OCI-LY3 (cell line): ENCODE results near the gene RNF113B.
A peak's percentile ranks its signal among the peaks of the same experiment; 100 is the strongest.

ENCODE experiments used
- H2AFZ ChIP-seq: fragments of 200-600, 300-600 bp; shearing (Covaris generic); 2 replicates; pipeline ENCODE4 v1.6.0; 2014; ENCODE audit warnings: antibody characterized with exemption, low read depth, low read length
- H3K27ac ChIP-seq: fragments of 200-600, 300-600 bp; sonication (generic); 2 replicates; pipeline ENCODE4 v1.5.1; 2014; ENCODE audit warnings: mild to moderate bottlenecking, low read length, moderate library complexity, mixed read lengths
- H3K27me3 ChIP-seq: fragments of 200-600, 300-600 bp; sonication (generic); 2 replicates; pipeline ENCODE4 v1.6.1; 2014; ENCODE audit warnings: low read depth, low read length, mixed read lengths
- H3K36me3 ChIP-seq: fragments of 200-600, 300-600 bp; sonication (generic); replicated peaks from 2 replicates; pipeline ENCODE3; 2014; ENCODE audit warnings: low read depth, low read length, mixed read lengths
- H3K4me1 ChIP-seq: fragments of 300-600, 200-600 bp; sonication (generic); 2 replicates; pipeline ENCODE4 v1.6.1; 2014; ENCODE audit warnings: low read length, mixed read lengths
- H3K4me2 ChIP-seq: fragments of 200-600, 300-600 bp; sonication (generic); 2 replicates; pipeline ENCODE4 v1.6.1; 2014; ENCODE audit warnings: low read length, mixed read lengths
- H3K4me3 ChIP-seq: fragments of 300-600, 200-600 bp; sonication (generic); 2 replicates; pipeline ENCODE4 v1.5.1; 2014; ENCODE audit warnings: antibody characterized with exemption, mild to moderate bottlenecking, low read length, moderate library complexity
- H3K79me2 ChIP-seq: fragments of 300-600, 200-600 bp; shearing (Covaris generic); 2 replicates; pipeline ENCODE4 v1.6.1; 2014; ENCODE audit warnings: mild to moderate bottlenecking, low read length, mixed read lengths
- H3K9ac ChIP-seq: fragments of 300-600, 200-600 bp; shearing (Covaris generic); 2 replicates; pipeline ENCODE4 v1.6.0; 2014; ENCODE audit warnings: mild to moderate bottlenecking, low read length, moderate library complexity
- H3K9me3 ChIP-seq: fragments of 200-600, 300-600 bp; shearing (Covaris generic); 2 replicates; pipeline ENCODE4 v1.6.1; 2014; ENCODE audit warnings: low read length, mixed read lengths; ENCODE audit not compliant: insufficient read depth
- H4K20me1 ChIP-seq: fragments of 200-600, 300-600 bp; sonication (generic); 2 replicates; pipeline ENCODE4 v1.6.1; 2016; ENCODE audit warnings: low read length, mixed read lengths; ENCODE audit not compliant: insufficient read depth
- EZH2phosphoT487 ChIP-seq: fragments of 200-600 bp; shearing (Covaris generic); IDR thresholded peaks from 2 replicates; pipeline ENCODE4 v1.6.1; 2018; ENCODE audit warnings: antibody characterized with exemption, mixed run types, low read depth
- TF ChIP-seq, protein P1 (sequence below): fragments of 200-600, 300-600 bp; sonication (generic); IDR thresholded peaks from 2 replicates; pipeline ENCODE4 v1.5.1; 2014; ENCODE audit warnings: antibody characterized with exemption, low read length, low read depth

The RNF113B gene

DNA sequence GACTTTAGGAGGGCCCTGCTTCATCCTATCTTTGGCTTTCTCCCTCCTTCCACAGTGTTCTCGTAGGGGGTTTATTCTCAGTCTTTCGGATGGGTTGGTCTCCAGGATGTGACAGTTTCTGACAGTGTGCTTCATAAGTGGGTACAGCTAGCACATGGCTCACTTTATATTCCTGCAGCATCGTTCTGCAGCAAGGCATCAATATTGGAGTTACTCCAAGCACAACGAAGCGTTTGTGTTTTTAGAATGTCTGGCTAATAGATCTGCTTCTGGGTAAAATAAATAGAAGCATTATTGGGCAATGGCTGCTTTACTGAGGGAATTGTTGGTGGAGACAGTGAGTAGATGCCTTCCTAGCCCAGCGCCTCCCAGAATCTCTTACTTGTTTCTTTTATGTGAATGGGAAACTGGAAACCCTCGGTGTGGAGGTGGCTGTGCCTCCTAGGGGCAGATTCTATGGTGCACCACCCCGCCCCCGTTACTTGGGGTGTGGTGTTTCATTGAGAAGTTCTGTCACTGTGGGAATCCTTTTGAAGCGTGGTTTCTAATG, 32.2 kb downstream of the RNF113B start:
- Histone ChIP-seq H3K9ac (no peak overlapping the region), H3K4me3 (no peak overlapping the region; the same call in 1 of the 2 replicates)

GRCh38 chr13:98144027-98144741, 32.9 kb downstream of the RNF113B start:
- no peaks in the 10 kb centered on the region for H3K36me3 ChIP-seq
- H3K4me1 ChIP-seq, result peaks cover 19% of the 10 kb centered on the region
- no peak overlapping the region for H3K27ac ChIP-seq
- H4K20me1 ChIP-seq, result no peaks in the 10 kb centered on the region
- no peak overlapping the region for H2AFZ ChIP-seq
- H3K4me3 ChIP-seq, result peak overlapping the region; percentile 94
- TF ChIP-seq, protein P1, sequence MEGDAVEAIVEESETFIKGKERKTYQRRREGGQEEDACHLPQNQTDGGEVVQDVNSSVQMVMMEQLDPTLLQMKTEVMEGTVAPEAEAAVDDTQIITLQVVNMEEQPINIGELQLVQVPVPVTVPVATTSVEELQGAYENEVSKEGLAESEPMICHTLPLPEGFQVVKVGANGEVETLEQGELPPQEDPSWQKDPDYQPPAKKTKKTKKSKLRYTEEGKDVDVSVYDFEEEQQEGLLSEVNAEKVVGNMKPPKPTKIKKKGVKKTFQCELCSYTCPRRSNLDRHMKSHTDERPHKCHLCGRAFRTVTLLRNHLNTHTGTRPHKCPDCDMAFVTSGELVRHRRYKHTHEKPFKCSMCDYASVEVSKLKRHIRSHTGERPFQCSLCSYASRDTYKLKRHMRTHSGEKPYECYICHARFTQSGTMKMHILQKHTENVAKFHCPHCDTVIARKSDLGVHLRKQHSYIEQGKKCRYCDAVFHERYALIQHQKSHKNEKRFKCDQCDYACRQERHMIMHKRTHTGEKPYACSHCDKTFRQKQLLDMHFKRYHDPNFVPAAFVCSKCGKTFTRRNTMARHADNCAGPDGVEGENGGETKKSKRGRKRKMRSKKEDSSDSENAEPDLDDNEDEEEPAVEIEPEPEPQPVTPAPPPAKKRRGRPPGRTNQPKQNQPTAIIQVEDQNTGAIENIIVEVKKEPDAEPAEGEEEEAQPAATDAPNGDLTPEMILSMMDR, result no peak
- no peak for TF ChIP-seq EZH2phosphoT487
- peak overlapping the region; percentile 52 for H3K9ac ChIP-seq
- peak overlapping the region; percentile 62 for H3K4me2 ChIP-seq
- no peaks in the 10 kb centered on the region for H3K9me3 ChIP-seq
- no peaks in the 10 kb centered on the region for H3K79me2 ChIP-seq
- H3K27me3 ChIP-seq, result peaks cover 44% of the 10 kb centered on the region

More for the DNA sequence above, 32.2 kb downstream of the RNF113B start:
- peak overlapping the region; percentile 62 for H3K4me2 ChIP-seq
- no peak for TF ChIP-seq EZH2phosphoT487
- TF ChIP-seq, protein P1, result no peak
- no peaks in the 10 kb centered on the region for H4K20me1 ChIP-seq
- no peaks in the 10 kb centered on the region for H3K79me2 ChIP-seq
- H3K4me1 ChIP-seq, result peaks cover 19% of the 10 kb centered on the region
- peaks cover 37% of the 10 kb centered on the region for H3K27me3 ChIP-seq
- no peaks in the 10 kb centered on the region for H3K36me3 ChIP-seq
- H3K27ac ChIP-seq, result no peak overlapping the region
- no peak overlapping the region for H2AFZ ChIP-seq
- no peaks in the 10 kb centered on the region for H3K9me3 ChIP-seq

GRCh38 chr13:98143601-98144026, 33.5 kb downstream of the RNF113B start:
- H3K9ac ChIP-seq, result peak overlapping the region; percentile 52
- H3K79me2 ChIP-seq, result no peaks in the 10 kb centered on the region
- H3K4me3 ChIP-seq, result peak overlapping the region; percentile 94
- H3K4me2 ChIP-seq, result peak overlapping the region; percentile 62
- no peak overlapping the region for H3K27ac ChIP-seq
- H3K9me3 ChIP-seq, result no peaks in the 10 kb centered on the region
- peaks cover 19% of the 10 kb centered on the region for H3K4me1 ChIP-seq
- no peaks in the 10 kb centered on the region for H3K36me3 ChIP-seq
- H3K27me3 ChIP-seq, result peaks cover 46% of the 10 kb centered on the region
- no peak overlapping the region for H2AFZ ChIP-seq
- TF ChIP-seq EZH2phosphoT487, result no peak
- TF ChIP-seq, protein P1, result no peak
- H4K20me1 ChIP-seq, result no peaks in the 10 kb centered on the region

GRCh38 chr13:98143157-98143553, 33.9 kb downstream of the RNF113B start:
- Histone ChIP-seq H4K20me1 (no peaks in the 10 kb centered on the region), H3K27ac (no peak overlapping the region), H3K9ac (peak overlapping the region; percentile 52), H3K4me3 (peak overlapping the region; percentile 94), H2AFZ (no peak overlapping the region), H3K4me1 (peaks cover 19% of the 10 kb centered on the region), H3K27me3 (peaks cover 51% of the 10 kb centered on the region), H3K4me2 (peak overlapping the region; percentile 62), H3K9me3 (no peaks in the 10 kb centered on the region), H3K79me2 (no peaks in the 10 kb centered on the region), H3K36me3 (no peaks in the 10 kb centered on the region)
- TF ChIP-seq EZH2phosphoT487, result no peak
- TF ChIP-seq, protein P1, result no peak
